Lower leg skin (tissue), 4 donors: ENCODE measurements around the gene JAML. TPM values are rescaled to one million over a fixed set of nuclear protein-coding genes. Genes with fewer than 3 reads are reported as not detected.

ENCODE experiments used
- DNase-seq, 2 donors: peaks; one replicate each; pipeline ENCODE4 v3.0.0-alpha.2; 2019; ENCODE audit warnings: low spot score in 2 of 2
- H3K4me3 ChIP-seq: fragments of 200-600 bp; sonication (generic); 2 replicates; pipeline ENCODE4 v1.5.1; 2017; ENCODE audit warnings: mild to moderate bottlenecking, low read depth; ENCODE audit not compliant: poor library complexity, severe bottlenecking
- POLR2A ChIP-seq, 2 donors: fragments of 450-650 bp; IDR thresholded peaks; one replicate each; pipeline ENCODE4 v1.6.1; 2016 to 2017; ENCODE audit warnings: antibody characterized with exemption in 2 of 2, mild to moderate bottlenecking in 1 of 2, moderate library complexity in 1 of 2
- WGBS, 2 donors: methylation state at CpG; one replicate each; pipeline ENCODE4 v1.1.5; 2018; 5-methylcytosine and 5-hydroxymethylcytosine counted together
- intact Hi-C: fragments of 100-400 bp; cut with DNase I; formaldehyde crosslinking; loops from one replicate; pipeline ENCODE4 v1.15.0; 2023; ENCODE audit warnings: low total_unique reads
- total RNA-seq, 4 donors: library from RNA; depleted of rRNA; stranded (reverse); fragments of >200 nt; gene quantifications; one replicate each; pipeline ENCODE4 v1.1.0, GENCODE V29; 2016
- TF ChIP-seq, protein P1 (sequence below), 3 donors: fragments of 450-650 bp; IDR thresholded peaks; one replicate each; pipeline ENCODE4 v1.5.1; 2016; ENCODE audit warnings: antibody characterized with exemption in 3 of 3, mild to moderate bottlenecking in 3 of 3, moderate library complexity in 2 of 3

Gene JAML
- total RNA-seq, 4 donors from 2014 or later: 0.42 to 3.0 (median 0.61) TPM

DNA sequence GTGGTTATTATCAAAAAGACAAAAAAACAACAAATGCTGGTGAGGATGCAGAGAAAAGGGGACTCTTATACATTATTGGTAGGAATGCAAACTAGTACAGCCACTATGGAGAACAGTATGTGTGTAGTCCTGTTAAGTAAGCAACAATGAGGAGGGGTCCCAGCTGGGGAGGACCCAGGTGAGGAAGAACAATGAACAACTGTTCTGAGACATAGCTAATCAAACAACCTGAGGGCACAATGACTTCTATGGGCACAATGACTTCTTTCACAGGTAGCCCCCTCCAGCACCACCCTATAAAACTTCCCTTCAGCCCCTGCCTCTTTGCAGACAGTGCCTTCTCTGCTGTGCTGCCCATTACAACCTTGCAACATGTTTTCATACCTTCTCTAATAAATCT is 5.6 kb downstream of the JAML start:
- TF ChIP-seq, protein P1, sequence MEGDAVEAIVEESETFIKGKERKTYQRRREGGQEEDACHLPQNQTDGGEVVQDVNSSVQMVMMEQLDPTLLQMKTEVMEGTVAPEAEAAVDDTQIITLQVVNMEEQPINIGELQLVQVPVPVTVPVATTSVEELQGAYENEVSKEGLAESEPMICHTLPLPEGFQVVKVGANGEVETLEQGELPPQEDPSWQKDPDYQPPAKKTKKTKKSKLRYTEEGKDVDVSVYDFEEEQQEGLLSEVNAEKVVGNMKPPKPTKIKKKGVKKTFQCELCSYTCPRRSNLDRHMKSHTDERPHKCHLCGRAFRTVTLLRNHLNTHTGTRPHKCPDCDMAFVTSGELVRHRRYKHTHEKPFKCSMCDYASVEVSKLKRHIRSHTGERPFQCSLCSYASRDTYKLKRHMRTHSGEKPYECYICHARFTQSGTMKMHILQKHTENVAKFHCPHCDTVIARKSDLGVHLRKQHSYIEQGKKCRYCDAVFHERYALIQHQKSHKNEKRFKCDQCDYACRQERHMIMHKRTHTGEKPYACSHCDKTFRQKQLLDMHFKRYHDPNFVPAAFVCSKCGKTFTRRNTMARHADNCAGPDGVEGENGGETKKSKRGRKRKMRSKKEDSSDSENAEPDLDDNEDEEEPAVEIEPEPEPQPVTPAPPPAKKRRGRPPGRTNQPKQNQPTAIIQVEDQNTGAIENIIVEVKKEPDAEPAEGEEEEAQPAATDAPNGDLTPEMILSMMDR (IDR thresholded peaks at IDR 0.05): no peak
- no peak for TF ChIP-seq POLR2A (IDR thresholded peaks at IDR 0.05)
- no peak overlapping the region for H3K4me3 ChIP-seq
- intact Hi-C loops: no loop called here
- no peak for DNase-seq

DNA sequence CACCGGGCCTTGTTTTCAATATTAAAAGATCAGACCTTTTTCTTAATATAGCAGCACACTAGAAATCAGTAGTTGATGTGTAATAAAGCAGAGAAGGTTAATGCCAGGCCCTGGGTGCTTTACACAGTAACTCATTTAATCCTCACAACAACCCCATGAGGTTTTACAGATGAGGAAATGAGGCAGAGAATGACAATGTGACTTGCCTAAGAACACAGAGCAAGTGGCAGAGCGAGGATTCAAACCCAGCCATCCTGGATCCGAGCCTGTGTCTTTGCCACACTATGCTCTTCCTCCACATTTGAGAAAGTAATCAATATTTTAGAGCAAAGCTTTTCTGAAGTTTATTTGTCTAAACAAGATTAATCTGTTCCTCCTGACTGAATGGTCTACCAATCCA is 7.2 kb downstream of the JAML start:
- TF ChIP-seq POLR2A (IDR thresholded peaks at IDR 0.05): no peak
- TF ChIP-seq, protein P1 (IDR thresholded peaks at IDR 0.05): no peak
- intact Hi-C loops: no loop called here
- no peak overlapping the region for H3K4me3 ChIP-seq
- WGBS, 2 donors: 80 to 81% methylated on average over 3 of the region's 3 CpGs
- no peak for DNase-seq

DNA sequence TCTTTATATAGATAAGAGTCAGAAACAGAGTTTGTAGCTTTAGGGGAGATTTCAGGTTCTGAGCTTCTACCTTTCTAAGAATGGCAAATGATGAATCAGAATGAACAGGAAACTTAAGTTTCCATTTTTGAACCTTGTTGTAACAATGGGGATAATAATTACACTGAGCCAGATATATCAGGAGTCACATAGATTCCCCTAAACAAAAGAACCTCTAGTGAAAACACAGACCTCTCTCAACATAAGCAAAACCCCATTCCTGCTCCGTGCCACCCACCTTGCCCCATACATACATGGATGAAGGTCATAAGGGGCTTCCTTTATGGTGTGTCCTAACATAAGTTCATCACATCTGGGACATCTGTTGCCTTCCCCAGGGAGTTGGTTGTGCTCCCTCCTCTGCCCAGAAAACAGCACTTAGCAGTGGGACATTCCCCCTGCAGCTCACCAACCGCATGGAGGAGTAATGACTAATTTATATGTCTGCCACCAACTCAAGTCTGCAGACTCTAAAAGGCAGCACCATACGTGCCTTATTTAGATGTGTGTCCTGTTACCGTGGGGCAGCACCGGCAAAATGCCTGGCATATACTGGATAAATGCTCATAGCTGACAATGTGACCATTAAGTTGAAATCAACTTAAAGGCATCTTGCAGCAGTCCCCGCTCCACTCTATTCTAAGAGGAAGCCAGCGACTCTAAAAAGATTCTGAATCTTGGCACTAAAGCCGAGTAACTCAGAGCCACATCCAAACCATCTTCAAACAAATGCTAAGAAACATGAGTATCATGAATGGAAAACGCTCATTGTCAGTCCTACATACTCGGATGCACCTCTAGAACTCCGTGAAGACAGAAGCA is 8.0 kb downstream of the JAML start:
- H3K4me3 ChIP-seq: no peak overlapping the region
- intact Hi-C loops: no loop called here
- DNase-seq: no peak
- TF ChIP-seq POLR2A (IDR thresholded peaks at IDR 0.05): no peak
- TF ChIP-seq, protein P1 (IDR thresholded peaks at IDR 0.05): no peak
- 75 to 82% methylated on average over 11 of the region's 11 CpGs for WGBS, 2 donors

DNA sequence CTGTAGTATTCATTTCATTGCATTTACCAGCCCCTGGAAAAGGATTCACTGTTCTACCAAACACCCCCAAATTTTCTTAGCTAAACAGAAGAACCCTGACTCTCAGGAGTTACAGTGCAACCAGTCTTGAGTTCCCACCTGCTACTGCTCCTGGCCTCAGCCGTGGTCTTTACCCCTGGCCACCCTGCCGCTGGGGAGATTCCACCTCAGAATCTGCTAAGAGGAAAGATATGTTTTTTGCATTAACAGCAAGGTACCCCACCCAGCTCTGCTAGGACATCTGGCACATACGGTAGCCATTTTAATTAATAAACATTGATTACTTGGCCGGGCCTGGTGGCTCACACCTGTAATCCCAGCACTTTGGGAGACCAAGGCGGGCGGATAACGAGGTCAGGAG is 9.0 kb downstream of the JAML start:
- H3K4me3 ChIP-seq: no peak overlapping the region
- DNase-seq: no peak
- TF ChIP-seq, protein P1 (IDR thresholded peaks at IDR 0.05): no peak
- TF ChIP-seq POLR2A (IDR thresholded peaks at IDR 0.05): no peak
- WGBS, 2 donors: 96% methylated on average over 7 of the region's 7 CpGs
- intact Hi-C loops: no loop called here

DNA sequence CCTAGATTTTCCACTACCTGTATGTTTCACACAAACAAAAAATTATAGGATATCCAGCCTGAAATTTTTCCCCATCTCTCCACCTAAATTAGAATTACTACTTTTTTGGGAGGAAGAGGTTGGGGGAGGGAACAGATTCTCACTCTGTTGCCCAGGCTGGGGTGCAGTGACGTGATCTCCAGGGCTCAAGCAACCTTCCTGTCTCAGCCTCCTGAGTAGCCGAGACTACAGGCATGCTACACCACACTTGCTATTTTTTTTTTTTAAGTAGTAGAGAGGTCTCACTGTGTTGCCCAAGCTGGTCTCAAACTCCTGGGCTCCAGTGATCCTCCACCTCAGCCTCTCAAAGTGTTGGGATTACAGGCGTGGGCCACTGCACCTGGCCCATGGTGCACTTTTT is 9.5 kb downstream of the JAML start:
- WGBS, 2 donors: 83 to 87% methylated on average over 3 of the region's 3 CpGs
- TF ChIP-seq, protein P1 (IDR thresholded peaks at IDR 0.05): no peak
- TF ChIP-seq POLR2A (IDR thresholded peaks at IDR 0.05): no peak
- DNase-seq: no peak

More for the DNA sequence above, 9.5 kb downstream of the JAML start:
- no peak overlapping the region for H3K4me3 ChIP-seq
- intact Hi-C loops: no loop called here
